Muscle of back (tissue), 11 donors: ENCODE measurements around the gene SLC30A5. TPM values are rescaled to one million over a fixed set of nuclear protein-coding genes. Genes with fewer than 3 reads are reported as not detected.

Experiments used
- DNase-seq, 3 donors: peaks; one replicate each; pipeline versions ENCODE4 v3.0.0 to v3.0.0-alpha.2; 2013
- polyA plus RNA-seq, 10 donors: library from polyadenylated mRNA; unstranded; fragments of 120-200 nt; gene quantifications; one replicate each; pipeline ENCODE4 v1.2.1, GENCODE V29; 2013; ENCODE audit not compliant: insufficient read length in 10 of 10

The SLC30A5 gene
- polyA plus RNA-seq, 10 donors = 41.8 to 58.6 (median 50.2) TPM

- peak; percentile 97 to 99 (median 98) for DNase-seq
Observed at GRCh38 chr5:69166686-69167492, 73.1 kb downstream of the SLC30A5 start, which contains the start of gene CCNB1. Gene CCNB1 (plus strand): TSS chr5:69167150. CDS start chr5:69167263, 113 bp downstream.

- DNase-seq = no peak
Observed at GRCh38 chr5:69167493-69167855, 73.7 kb downstream of the SLC30A5 start.

GRCh38 chr5:69167929-69168328, 74.1 kb downstream of the SLC30A5 start:
- no peak for DNase-seq

- DNase-seq = no peak
Observed at GRCh38 chr5:69170495-69170894, 76.7 kb downstream of the SLC30A5 start.

- DNase-seq = no peak
Observed at GRCh38 chr5:69170969-69171368, 77.2 kb downstream of the SLC30A5 start.

Other genes starting within 250 kb of the SLC30A5 start
- 10 to 100 TPM; 26.5 to 62.6 (median 40.0) TPM for gene CCNB1, start 73.1 kb downstream of the SLC30A5 start, polyA plus RNA-seq
- gene CENPH, start 95.6 kb downstream of the SLC30A5 start, polyA plus RNA-seq = 10 to 100 TPM; 10.3 to 20.3 (median 15.4) TPM
- 10 to 100 TPM; 17.6 to 28.1 (median 20.9) TPM for gene CDK7, start 140.9 kb downstream of the SLC30A5 start, polyA plus RNA-seq
- 1 to 10 TPM; 2.9 to 6.3 (median 4.0) TPM for gene CCDC125, start 238.8 kb downstream of the SLC30A5 start, polyA plus RNA-seq